ENCODE results near the gene PTTG2. TPM values are rescaled to one million over a fixed set of nuclear protein-coding genes. Genes with fewer than 3 reads are reported as not detected.

PTTG2 gene
- polyA plus RNA-seq, 1 donor from 2014 or later = not detected

DNA sequence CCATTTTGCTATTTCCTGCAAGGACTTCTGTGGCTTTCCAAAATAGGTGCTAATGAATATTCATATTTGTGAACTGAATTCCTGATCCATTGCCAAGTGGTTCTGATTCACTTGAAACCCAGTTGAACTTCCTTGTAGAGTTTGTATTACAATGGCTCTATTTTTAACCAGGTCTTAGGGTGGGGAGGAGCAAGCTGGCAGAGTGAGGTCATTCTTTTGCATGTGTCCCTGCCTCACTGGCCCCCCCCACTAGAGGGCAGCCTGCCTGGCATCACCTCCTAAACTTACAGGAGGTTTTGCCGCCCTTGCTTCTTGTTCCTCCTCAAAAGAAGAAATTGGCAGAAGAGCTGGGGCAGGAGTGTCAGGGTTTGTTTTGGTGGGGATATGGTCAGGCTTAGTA is 10.5 kb downstream of the PTTG2 start:
- Histone ChIP-seq H4K20me1 (ENCODE audit: insufficient read depth) (no peaks in the 10 kb centered on the region), H3K79me2 (replicated peaks; ENCODE audit: insufficient read depth, low read length) (no peaks in the 10 kb centered on the region), H3F3A (ENCODE audit: insufficient read depth, low read length, poor library complexity, severe bottlenecking) (no peaks in the 10 kb centered on the region), H3K9me2 (ENCODE audit: insufficient read depth, low read length) (no peaks in the 10 kb centered on the region), H3K36me3 (ENCODE audit: insufficient read depth, low read length) (no peaks in the 10 kb centered on the region), H3K9ac (ENCODE audit: low read length) (no peak overlapping the region), H3K4me2 (ENCODE audit: low read length) (no peak overlapping the region), H3K27ac (ENCODE audit: low read length) (no peak overlapping the region), H2AFZ (ENCODE audit: low read depth, low read length) (no peak overlapping the region), H3K9me3 (ENCODE audit: low read length) (no peaks in the 10 kb centered on the region), H3K4me3 (ENCODE audit: low read length) (no peak overlapping the region), H3K27me3 (ENCODE audit: insufficient read depth, low read depth, low read length) (no peaks in the 10 kb centered on the region)
- TF ChIP-seq EZH2 (IDR thresholded peaks at IDR 0.05; ENCODE audit: borderline replicate concordance, insufficient read depth, low read length, poor library complexity, severe bottlenecking) (no peak), REST (IDR thresholded peaks at IDR 0.05; ENCODE audit: borderline replicate concordance) (no peak), TAF1 (IDR thresholded peaks at IDR 0.05; ENCODE audit: low read depth) (no peak), POLR2AphosphoS5 (IDR thresholded peaks at IDR 0.05) (no peak), SMC3 (conservative IDR thresholded peaks at IDR 0.05; ENCODE audit: poor library complexity) (no peak), EP300 (conservative IDR thresholded peaks at IDR 0.05; ENCODE audit: poor library complexity, severe bottlenecking) (no peak), MXI1 (conservative IDR thresholded peaks at IDR 0.05; ENCODE audit: poor library complexity, severe bottlenecking) (no peak), RAD21 (conservative IDR thresholded peaks at IDR 0.05) (no peak)
- TF ChIP-seq, protein P1, sequence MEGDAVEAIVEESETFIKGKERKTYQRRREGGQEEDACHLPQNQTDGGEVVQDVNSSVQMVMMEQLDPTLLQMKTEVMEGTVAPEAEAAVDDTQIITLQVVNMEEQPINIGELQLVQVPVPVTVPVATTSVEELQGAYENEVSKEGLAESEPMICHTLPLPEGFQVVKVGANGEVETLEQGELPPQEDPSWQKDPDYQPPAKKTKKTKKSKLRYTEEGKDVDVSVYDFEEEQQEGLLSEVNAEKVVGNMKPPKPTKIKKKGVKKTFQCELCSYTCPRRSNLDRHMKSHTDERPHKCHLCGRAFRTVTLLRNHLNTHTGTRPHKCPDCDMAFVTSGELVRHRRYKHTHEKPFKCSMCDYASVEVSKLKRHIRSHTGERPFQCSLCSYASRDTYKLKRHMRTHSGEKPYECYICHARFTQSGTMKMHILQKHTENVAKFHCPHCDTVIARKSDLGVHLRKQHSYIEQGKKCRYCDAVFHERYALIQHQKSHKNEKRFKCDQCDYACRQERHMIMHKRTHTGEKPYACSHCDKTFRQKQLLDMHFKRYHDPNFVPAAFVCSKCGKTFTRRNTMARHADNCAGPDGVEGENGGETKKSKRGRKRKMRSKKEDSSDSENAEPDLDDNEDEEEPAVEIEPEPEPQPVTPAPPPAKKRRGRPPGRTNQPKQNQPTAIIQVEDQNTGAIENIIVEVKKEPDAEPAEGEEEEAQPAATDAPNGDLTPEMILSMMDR (IDR thresholded peaks at IDR 0.05; ENCODE audit: poor library complexity, severe bottlenecking) = no peak

- Histone ChIP-seq H4K20me1 (ENCODE audit: insufficient read depth) (no peaks in the 10 kb centered on the region), H3K27ac (ENCODE audit: low read length) (no peak overlapping the region), H3K4me2 (ENCODE audit: low read length) (no peak overlapping the region), H2AFZ (ENCODE audit: low read depth, low read length) (no peak overlapping the region), H3K79me2 (replicated peaks; ENCODE audit: insufficient read depth, low read length) (no peaks in the 10 kb centered on the region), H3F3A (ENCODE audit: insufficient read depth, low read length, poor library complexity, severe bottlenecking) (no peaks in the 10 kb centered on the region), H3K27me3 (ENCODE audit: insufficient read depth, low read depth, low read length) (no peaks in the 10 kb centered on the region), H3K4me3 (ENCODE audit: low read length) (no peak overlapping the region), H3K9me2 (ENCODE audit: insufficient read depth, low read length) (no peaks in the 10 kb centered on the region), H3K36me3 (ENCODE audit: insufficient read depth, low read length) (no peaks in the 10 kb centered on the region), H3K9me3 (ENCODE audit: low read length) (no peaks in the 10 kb centered on the region), H3K9ac (ENCODE audit: low read length) (no peak overlapping the region)
- TF ChIP-seq RAD21 (conservative IDR thresholded peaks at IDR 0.05) (no peak), EP300 (conservative IDR thresholded peaks at IDR 0.05; ENCODE audit: poor library complexity, severe bottlenecking) (no peak), TAF1 (IDR thresholded peaks at IDR 0.05; ENCODE audit: low read depth) (no peak), EZH2 (IDR thresholded peaks at IDR 0.05; ENCODE audit: borderline replicate concordance, insufficient read depth, low read length, poor library complexity, severe bottlenecking) (no peak), POLR2AphosphoS5 (IDR thresholded peaks at IDR 0.05) (no peak), MXI1 (conservative IDR thresholded peaks at IDR 0.05; ENCODE audit: poor library complexity, severe bottlenecking) (no peak), SMC3 (conservative IDR thresholded peaks at IDR 0.05; ENCODE audit: poor library complexity) (no peak), REST (IDR thresholded peaks at IDR 0.05; ENCODE audit: borderline replicate concordance) (no peak)
- TF ChIP-seq, protein P1 (IDR thresholded peaks at IDR 0.05; ENCODE audit: poor library complexity, severe bottlenecking) = no peak
Measured at GRCh38 chr4:37971202-37971601, 11.0 kb downstream of the PTTG2 start.

Data from neural cell (in vitro differentiated cells).